Chondrocyte (in vitro differentiated cells): Measurements from ENCODE around the gene NPAS1. TPM values are rescaled to one million over a fixed set of nuclear protein-coding genes. Genes with fewer than 3 reads are reported as not detected.

Experiments
- DNase-seq: peaks from one replicate; pipeline ENCODE4 v3.0.0; 2021; ENCODE audit warnings: mixed read lengths, low spot score
- H3K27ac Mint-ChIP-seq: one replicate; pipeline ENCODE4 v1.8.0; 2021; ENCODE audit warnings: mild to moderate bottlenecking, moderate library complexity, mixed read lengths; ENCODE audit not compliant: unreplicated experiment
- H3K27me3 Mint-ChIP-seq: 2 replicates; pipeline ENCODE4 v1.8.0; 2021; ENCODE audit warnings: low read depth, mixed read lengths
- H3K36me3 Mint-ChIP-seq: 2 replicates; pipeline ENCODE4 v1.8.0; 2021; ENCODE audit warnings: low read depth, mixed read lengths
- H3K4me1 Mint-ChIP-seq: 2 replicates; pipeline ENCODE4 v1.8.0; 2021; ENCODE audit warnings: low read depth, mild to moderate bottlenecking, mixed read lengths
- H3K4me3 Mint-ChIP-seq: one replicate; pipeline ENCODE4 v1.8.0; 2021; ENCODE audit warnings: mild to moderate bottlenecking, moderate library complexity, mixed read lengths; ENCODE audit not compliant: unreplicated experiment
- H3K9me3 Mint-ChIP-seq: 2 replicates; pipeline ENCODE4 v1.8.0; 2021; ENCODE audit warnings: low read depth, mixed read lengths
- CTCF ChIP-seq: fragments of 200-600 bp; sonication (generic); IDR thresholded peaks from 2 replicates; pipeline ENCODE4 v1.5.0; 2021; ENCODE audit warnings: antibody characterized with exemption, mild to moderate bottlenecking, moderate library complexity
- total RNA-seq: library from RNA; stranded (reverse); gene quantifications from 3 replicates; pipeline ENCODE4 v1.2.1, GENCODE V29; 2021

Gene NPAS1
- total RNA-seq, 1 donor from 2014 or later = 1.7 TPM

GRCh38 chr19:46979126-46980105 lies 40.2 kb upstream of the NPAS1 start:
- Mint-ChIP-seq H3K36me3 (peaks cover 2% of the 10 kb centered on the region), H3K4me3 (no peak overlapping the region), H3K27ac (peak overlapping the region; percentile 60), H3K4me1 (peaks cover 81% of the 10 kb centered on the region), H3K27me3 (no peaks in the 10 kb centered on the region), H3K9me3 (no peaks in the 10 kb centered on the region)
- DNase-seq = no peak
- peak; percentile 19 for TF ChIP-seq CTCF

- no peak for TF ChIP-seq CTCF
- H3K27me3 Mint-ChIP-seq = no peaks in the 10 kb centered on the region
- no peak for DNase-seq
- no peaks in the 10 kb centered on the region for H3K9me3 Mint-ChIP-seq
- H3K27ac Mint-ChIP-seq = peak overlapping the region; percentile 75
- H3K36me3 Mint-ChIP-seq = peaks cover 2% of the 10 kb centered on the region
- H3K4me3 Mint-ChIP-seq = no peak overlapping the region
- H3K4me1 Mint-ChIP-seq = peaks cover 78% of the 10 kb centered on the region
Observed at GRCh38 chr19:46980761-46981160, 38.9 kb upstream of the NPAS1 start.

GRCh38 chr19:46981286-46981945 lies 38.2 kb upstream of the NPAS1 start:
- peak overlapping the region; percentile 75 for H3K27ac Mint-ChIP-seq
- DNase-seq = no peak
- H3K4me1 Mint-ChIP-seq = peaks cover 71% of the 10 kb centered on the region
- no peaks in the 10 kb centered on the region for H3K27me3 Mint-ChIP-seq
- H3K4me3 Mint-ChIP-seq = no peak overlapping the region
- no peak for TF ChIP-seq CTCF
- H3K36me3 Mint-ChIP-seq = peaks cover 2% of the 10 kb centered on the region
- H3K9me3 Mint-ChIP-seq = no peaks in the 10 kb centered on the region

GRCh38 chr19:46983097-46983496 lies 36.5 kb upstream of the NPAS1 start:
- H3K27me3 Mint-ChIP-seq = no peaks in the 10 kb centered on the region
- H3K36me3 Mint-ChIP-seq = peaks cover 2% of the 10 kb centered on the region
- no peaks in the 10 kb centered on the region for H3K9me3 Mint-ChIP-seq
- TF ChIP-seq CTCF = no peak
- H3K4me3 Mint-ChIP-seq = no peak overlapping the region
- no peak overlapping the region for H3K27ac Mint-ChIP-seq
- peaks cover 55% of the 10 kb centered on the region for H3K4me1 Mint-ChIP-seq
- no peak for DNase-seq
